WTC11 (cell line): ENCODE data around the gene TMEM175.

Experiments used
- ESRRA ChIP-seq: sonication (generic); formaldehyde crosslinking; IDR thresholded peaks from 2 replicates; pipeline ENCODE4 v1.8.1; 2022; ENCODE audit warnings: mild to moderate bottlenecking, missing genetic modification reagents, borderline replicate concordance
- TF ChIP-seq, protein P1 (sequence below): fragments of 200-600 bp; IDR thresholded peaks from 2 replicates; pipeline ENCODE4 v1.8.0; 2022; ENCODE audit warnings: antibody characterized with exemption

DNA sequence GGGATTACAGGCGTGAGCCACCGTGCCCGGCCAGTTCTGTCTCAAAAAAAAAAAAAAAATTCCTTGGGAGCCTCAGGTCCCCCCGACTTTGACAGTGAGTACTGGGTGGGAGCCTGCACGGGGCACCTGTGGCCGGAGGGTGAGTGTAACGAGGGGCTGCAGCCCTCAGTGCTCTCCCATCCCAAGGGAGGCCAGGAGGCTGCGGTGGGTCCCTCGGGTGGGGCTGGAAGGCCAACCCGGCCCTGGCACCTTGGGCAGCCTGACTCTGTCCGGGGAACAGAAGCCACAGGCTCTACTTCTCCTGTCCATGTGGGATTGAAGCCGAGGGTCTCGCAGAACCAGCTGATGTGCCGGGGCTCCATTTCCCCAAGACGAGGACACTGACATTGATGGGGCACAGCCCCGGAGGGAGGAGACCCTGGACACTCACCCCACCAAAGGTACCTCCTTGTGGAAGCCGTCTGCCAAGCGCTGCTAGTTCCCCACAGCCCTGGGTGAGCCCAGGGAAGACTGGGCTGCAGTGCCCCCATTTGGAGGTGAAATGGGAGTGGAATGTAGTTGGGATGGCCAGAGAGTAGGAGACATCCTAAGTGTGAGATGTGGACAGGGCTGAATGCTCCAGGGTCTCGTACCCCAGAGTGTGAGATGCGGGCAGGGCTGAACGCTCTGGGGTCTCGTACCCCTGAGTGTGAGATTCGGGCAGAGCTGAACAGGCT, 63.2 kb downstream of the TMEM175 start:
- TF ChIP-seq, protein P1, sequence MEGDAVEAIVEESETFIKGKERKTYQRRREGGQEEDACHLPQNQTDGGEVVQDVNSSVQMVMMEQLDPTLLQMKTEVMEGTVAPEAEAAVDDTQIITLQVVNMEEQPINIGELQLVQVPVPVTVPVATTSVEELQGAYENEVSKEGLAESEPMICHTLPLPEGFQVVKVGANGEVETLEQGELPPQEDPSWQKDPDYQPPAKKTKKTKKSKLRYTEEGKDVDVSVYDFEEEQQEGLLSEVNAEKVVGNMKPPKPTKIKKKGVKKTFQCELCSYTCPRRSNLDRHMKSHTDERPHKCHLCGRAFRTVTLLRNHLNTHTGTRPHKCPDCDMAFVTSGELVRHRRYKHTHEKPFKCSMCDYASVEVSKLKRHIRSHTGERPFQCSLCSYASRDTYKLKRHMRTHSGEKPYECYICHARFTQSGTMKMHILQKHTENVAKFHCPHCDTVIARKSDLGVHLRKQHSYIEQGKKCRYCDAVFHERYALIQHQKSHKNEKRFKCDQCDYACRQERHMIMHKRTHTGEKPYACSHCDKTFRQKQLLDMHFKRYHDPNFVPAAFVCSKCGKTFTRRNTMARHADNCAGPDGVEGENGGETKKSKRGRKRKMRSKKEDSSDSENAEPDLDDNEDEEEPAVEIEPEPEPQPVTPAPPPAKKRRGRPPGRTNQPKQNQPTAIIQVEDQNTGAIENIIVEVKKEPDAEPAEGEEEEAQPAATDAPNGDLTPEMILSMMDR, result no peak
- TF ChIP-seq ESRRA (CRISPR knock-in tag), result no peak
